Gastrocnemius medialis (tissue), 4 donors: ENCODE data around the gene SULT2B1. TPM values are rescaled to one million over a fixed set of nuclear protein-coding genes. Genes with fewer than 3 reads are reported as not detected.
A peak's percentile ranks its signal among the peaks of the same experiment; 100 is the strongest.

ENCODE experiments used
- ATAC-seq, 2 donors: fragments of 150-250 bp; one replicate each; pipeline ENCODE4 v1.9.1; 2016
- DNase-seq, 2 donors: peaks; one replicate each; pipeline ENCODE4 v3.0.0-alpha.2; 2019
- H3K27ac ChIP-seq, 4 donors: fragments of 200-600 bp; sonication (generic); 1 replicate in 1 of 4; 2 replicates in 3 of 4; pipeline ENCODE4 v1.5.1; 2016 to 2018; ENCODE audit warnings: mild to moderate bottlenecking in 2 of 4, moderate library complexity in 1 of 4
- H3K27me3 ChIP-seq, 3 donors: fragments of 200-600 bp; sonication (generic) in 2 of 3; 1 replicate in 1 of 3; 2 replicates in 2 of 3; pipeline versions ENCODE4 v1.5.1 to v1.6.0; 2016 to 2019; ENCODE audit warnings: mild to moderate bottlenecking in 1 of 3, moderate library complexity in 1 of 3
- H3K36me3 ChIP-seq, 2 donors: fragments of 200-600 bp; sonication (generic) in 1 of 2; one replicate each; pipeline ENCODE4 v1.5.1; 2017 to 2018
- H3K4me1 ChIP-seq, 2 donors: fragments of 200-600 bp; sonication (generic) in 1 of 2; one replicate each; pipeline ENCODE4 v1.5.1; 2016 to 2017; ENCODE audit warnings: mild to moderate bottlenecking in 2 of 2
- H3K4me3 ChIP-seq, 4 donors: fragments of 200-600 bp; sonication (generic) in 3 of 4; 1 replicate in 1 of 4; 2 replicates in 3 of 4; pipeline ENCODE4 v1.5.1; 2016 to 2019; ENCODE audit warnings: mild to moderate bottlenecking in 2 of 4
- H3K9me3 ChIP-seq, 3 donors: fragments of 200-600 bp; sonication (generic) in 2 of 3; 1 replicate in 1 of 3; 2 replicates in 2 of 3; pipeline ENCODE4 v1.5.1; 2016 to 2019
- CTCF ChIP-seq, 5 experiments: fragments of 450-650 bp in 3 of 5; fragments of 200-600 bp in 2 of 5; sonication (generic) in 2 of 5; IDR thresholded peaks in 4 of 5; conservative IDR thresholded peaks in 1 of 5; 1 replicate in 4 of 5; 2 replicates in 1 of 5; pipeline ENCODE4 v1.5.1; 2016 to 2019; ENCODE audit warnings: antibody characterized with exemption in 5 of 5, mild to moderate bottlenecking in 3 of 5, moderate library complexity in 3 of 5
- POLR2A ChIP-seq, 2 donors: fragments of 450-650 bp; IDR thresholded peaks; one replicate each; pipeline ENCODE4 v1.6.1; 2017; ENCODE audit warnings: antibody characterized with exemption in 2 of 2, mild to moderate bottlenecking in 2 of 2, moderate library complexity in 2 of 2
- in situ Hi-C, 4 donors: fragments of 200-750 bp; cut with MboI; loops; one replicate each; pipeline versions ENCODE4 v1.15.0 to v1.8.0; 2017; ENCODE audit warnings: low sequenced_read_pairs in 4 of 4
- intact Hi-C: fragments of 100-400 bp; cut with DNase I; formaldehyde crosslinking; loops from one replicate; pipeline ENCODE4 v1.15.1; 2023; ENCODE audit warnings: low total_unique reads
- total RNA-seq, 4 donors: library from RNA; depleted of rRNA; stranded (reverse); fragments of >200 nt; gene quantifications; one replicate each; pipeline versions ENCODE4 v1.1.0 to v1.2.3, GENCODE V29; 2016

The SULT2B1 gene
- total RNA-seq, 4 donors from 2014 or later: not detected

- DNase-seq (no peak), ATAC-seq (no peak)
- no peak overlapping the region for H3K4me3 ChIP-seq
- in situ Hi-C loops: loop anchor here in 2 of 4 donors (10.0 to 25.0 kb wide), 2 partner anchors 94 to 102 kb away; partner anchors contain the start of genes IZUMO1 (in 2 of the 2) and RASIP1 (in 2 of the 2)
- peaks cover 17 to 30% of the 10 kb centered on the region in 2 donors for H3K4me1 ChIP-seq
- no peaks in the 10 kb centered on the region for H3K36me3 ChIP-seq
- no peak for TF ChIP-seq CTCF (IDR thresholded peaks at IDR 0.05 in 4 of 5, conservative IDR thresholded peaks at IDR 0.05 in 1 of 5)
- no peak for TF ChIP-seq POLR2A (IDR thresholded peaks at IDR 0.05)
- intact Hi-C loops: no loop called here
- no peaks in the 10 kb centered on the region for H3K27me3 ChIP-seq
- H3K9me3 ChIP-seq: no peaks in the 10 kb centered on the region
- no peak overlapping the region for H3K27ac ChIP-seq
Measured at GRCh38 chr19:48642862-48643261, 90.9 kb downstream of the SULT2B1 start.

GRCh38 chr19:48644355-48644754, 92.4 kb downstream of the SULT2B1 start:
- Histone ChIP-seq H3K4me3 (peak overlapping the region in 3 of 4 donors; percentile 73 to 94 (median 92)), H3K27ac (no peak overlapping the region)
- in situ Hi-C loops: loop anchor here in 2 of 4 donors (10.0 to 25.0 kb wide), 2 partner anchors 93 to 100 kb away; partner anchors contain the start of genes IZUMO1 (in 2 of the 2) and RASIP1 (in 2 of the 2)

GRCh38 chr19:48644839-48645619, 93.1 kb downstream of the SULT2B1 start:
- Histone ChIP-seq H3K27ac (peak overlapping the region; percentile 83 to 93 (median 90)), H3K9me3 (no peaks in the 10 kb centered on the region), H3K4me1 (peaks cover 14 to 23% of the 10 kb centered on the region in 2 donors), H3K27me3 (no peaks in the 10 kb centered on the region), H3K4me3 (peak overlapping the region; percentile 67 to 94 (median 82)), H3K36me3 (no peaks in the 10 kb centered on the region)
- peak; percentile 77 to 81 for DNase-seq
- TF ChIP-seq POLR2A (IDR thresholded peaks at IDR 0.05) (peak in 1 of 2 donors; percentile 25), CTCF (IDR thresholded peaks at IDR 0.05 in 4 of 5, conservative IDR thresholded peaks at IDR 0.05 in 1 of 5) (no peak)
- in situ Hi-C loops: loop anchor here in 2 of 4 donors (5.0 to 25.0 kb wide), 3 partner anchors 92 to 197 kb away; partner anchors contain the start of genes IZUMO1 (in 2 of the 2) and RASIP1 (in 2 of the 2)
- peak; percentile 74 to 76 for ATAC-seq
- intact Hi-C loops: loop anchor here (5.0 kb wide), 1 partner anchor 72 kb away; the partner anchor contains the start of gene MAMSTR

More at GRCh38 chr19:48644355-48644754, 92.4 kb downstream of the SULT2B1 start:
- DNase-seq: no peak
- H3K9me3 ChIP-seq: no peaks in the 10 kb centered on the region
- no peaks in the 10 kb centered on the region for H3K36me3 ChIP-seq
- no peak for TF ChIP-seq POLR2A (IDR thresholded peaks at IDR 0.05)
- no peak for TF ChIP-seq CTCF (IDR thresholded peaks at IDR 0.05 in 4 of 5, conservative IDR thresholded peaks at IDR 0.05 in 1 of 5)
- peaks cover 14 to 23% of the 10 kb centered on the region in 2 donors for H3K4me1 ChIP-seq
- intact Hi-C loops: no loop called here
- no peaks in the 10 kb centered on the region for H3K27me3 ChIP-seq
- no peak for ATAC-seq

- ATAC-seq (peak; percentile 6 to 18), DNase-seq (no peak)
- Histone ChIP-seq H3K27me3 (no peaks in the 10 kb centered on the region), H3K36me3 (no peaks in the 10 kb centered on the region), H3K4me1 (peaks cover 14 to 23% of the 10 kb centered on the region in 2 donors), H3K9me3 (no peaks in the 10 kb centered on the region), H3K27ac (peak overlapping the region; percentile 83 to 93 (median 90)), H3K4me3 (peak overlapping the region; percentile 67 to 94 (median 82))
- intact Hi-C loops (loop anchor here (5.0 kb wide), 1 partner anchor 72 kb away; the partner anchor contains the start of gene MAMSTR), in situ Hi-C loops (loop anchor here in 2 of 4 donors (5.0 to 25.0 kb wide), 3 partner anchors 92 to 197 kb away; partner anchors contain the start of genes IZUMO1 (in 2 of the 2) and RASIP1 (in 2 of the 2))
- TF ChIP-seq POLR2A (IDR thresholded peaks at IDR 0.05): no peak
Measured at GRCh38 chr19:48645620-48646000, 93.6 kb downstream of the SULT2B1 start.
